K562 (cell line): ENCODE data around the gene RNF6. TPM values are rescaled to one million over a fixed set of nuclear protein-coding genes. Genes with fewer than 3 reads are reported as not detected.

Experiments used
- ATAC-seq: fragments of 200-7000 bp; cut with Tn5 transposase; 3 replicates; pipeline ENCODE4 v1.9.1; 2020; ENCODE audit warnings: moderate library complexity
- BruUV-seq: library from RNA; stranded (reverse); fragments of 400-500 nt; replicated peaks from 2 replicates; lab custom pipeline; 2021; lab: Mats Ljungman, UMichigan
- CTCF ChIA-PET: fragments of 300-600 bp; formaldehyde crosslinking; extraction: SDS; loops from one replicate; lab custom pipeline; 2021; ENCODE audit warnings: low intra/inter-chr PET ratio; lab: Yijun Ruan, JAX
- POLR2A ChIA-PET: fragments of 300-600, 350-650 bp; sonication (Branson Sonifier 250); formaldehyde crosslinking; extraction: SDS; loops from one replicate; lab custom pipeline; 2021; ENCODE audit warnings: antibody characterized with exemption, inconsistent platforms; lab: Yijun Ruan, JAX
- DNase-seq, 4 experiments: peaks; one replicate each; pipeline versions ENCODE4 v3.0.0 to v3.0.0-alpha.2; 2011 to 2018; ENCODE audit warnings: low spot score in 3 of 4, mixed read lengths in 3 of 4; ENCODE audit errors: extremely low read depth in 1 of 4
- FAIRE-seq: peaks from 2 replicates; lab custom pipeline; 2011; peaks lifted over from hg19 to GRCh38; lab: Jason Lieb, UNC
- H2AFZ ChIP-seq: 2 replicates; pipeline ENCODE4 v1.6.0; 2011; ENCODE audit warnings: low read depth, low read length, control low read depth, inconsistent platforms
- H3K27ac ChIP-seq: fragments of 200-600 bp; 3 replicates; pipeline ENCODE4 v1.8.0; 2011; ENCODE audit warnings: low read depth, mild to moderate bottlenecking, control low read depth, inconsistent platforms, low read length, moderate library complexity, mixed read lengths; ENCODE audit errors: extremely low read depth
- H3K27me3 ChIP-seq, 2 experiments: fragments of 300-600 bp in 1 of 2; 2 replicates in 1 of 2; 3 replicates in 1 of 2; pipeline versions ENCODE4 v1.6.0 to v1.8.0; 2011; ENCODE audit warnings: inconsistent platforms in 2 of 2, low read length in 2 of 2, mild to moderate bottlenecking in 1 of 2, mixed read lengths in 1 of 2, moderate library complexity in 1 of 2; ENCODE audit not compliant: control insufficient read depth in 2 of 2, insufficient read depth in 2 of 2
- H3K36me3 ChIP-seq: fragments of 300-600 bp; 3 replicates; pipeline ENCODE4 v1.8.0; 2011; ENCODE audit warnings: mild to moderate bottlenecking, low read length, inconsistent platforms; ENCODE audit not compliant: control insufficient read depth, insufficient read depth
- H3K4me1 ChIP-seq, 2 experiments: fragments of 200-600 bp in 1 of 2; replicated peaks in 1 of 2; 2 replicates in 1 of 2; 3 replicates in 1 of 2; pipeline versions ENCODE4 v1.5.1 to v1.8.0; 2011; ENCODE audit warnings: inconsistent platforms in 2 of 2, low read length in 2 of 2, mild to moderate bottlenecking in 1 of 2, mixed read lengths in 1 of 2, moderate library complexity in 1 of 2; ENCODE audit not compliant: control insufficient read depth in 2 of 2, insufficient read depth in 2 of 2
- H3K4me2 ChIP-seq: 2 replicates; pipeline ENCODE4 v1.6.1; 2011; ENCODE audit warnings: low read length, control low read depth, inconsistent platforms, mixed read lengths; ENCODE audit not compliant: insufficient read depth
- H3K4me3 ChIP-seq: fragments of 200-600 bp; sonication (generic), shearing (Covaris generic); 2 replicates; pipeline ENCODE4 v1.5.1; 2016; ENCODE audit warnings: control low read depth, inconsistent platforms
- H3K79me2 ChIP-seq: fragments of 200-600 bp; 3 replicates; pipeline ENCODE4 v1.8.0; 2011; ENCODE audit warnings: low read length, inconsistent platforms; ENCODE audit not compliant: control insufficient read depth, insufficient read depth
- H3K9ac ChIP-seq, 2 experiments: 2 replicates each; pipeline versions ENCODE4 v1.6.0 to v1.6.1; 2011; ENCODE audit warnings: low read depth in 2 of 2, low read length in 2 of 2, control low read depth in 1 of 2, inconsistent platforms in 1 of 2, mild to moderate bottlenecking in 1 of 2, mixed read lengths in 1 of 2; ENCODE audit not compliant: insufficient read depth in 1 of 2
- H3K9me1 ChIP-seq: one replicate; pipeline ENCODE4 v1.6.0; 2011; ENCODE audit warnings: inconsistent platforms, mild to moderate bottlenecking, low read length, moderate library complexity; ENCODE audit not compliant: control insufficient read depth, insufficient read depth
- H3K9me3 ChIP-seq: replicated peaks from 2 replicates; pipeline ENCODE4 v1.5.1; 2011; ENCODE audit warnings: low read depth, low read length, inconsistent platforms; ENCODE audit not compliant: control insufficient read depth, insufficient read depth
- H4K20me1 ChIP-seq: replicated peaks from 2 replicates; pipeline ENCODE4 v1.6.1; 2011; ENCODE audit warnings: low read length, inconsistent platforms, mixed read lengths; ENCODE audit not compliant: control insufficient read depth, insufficient read depth
- CHD2 ChIP-seq: IDR thresholded peaks from 2 replicates; pipeline ENCODE4 v1.6.1; 2011; ENCODE audit warnings: low read depth, low read length
- NCOA2 ChIP-seq, 2 experiments: fragments of 450-650 bp; IDR thresholded peaks; 2 replicates each; pipeline ENCODE4 v1.6.1; 2018; ENCODE audit warnings: mild to moderate bottlenecking in 2 of 2, moderate library complexity in 1 of 2; ENCODE audit not compliant: partially characterized antibody in 2 of 2
- TAF9B ChIP-seq: fragments of 450-650 bp; IDR thresholded peaks from 2 replicates; pipeline ENCODE4 v1.6.1; 2018; ENCODE audit warnings: mild to moderate bottlenecking; ENCODE audit not compliant: partially characterized antibody
- in situ Hi-C: fragments of 300-500 bp; cut with MboI; formaldehyde crosslinking; loops from 4 replicates; pipeline ENCODE4 v1.15.0; 2018; ENCODE audit warnings: inconsistent platforms, mixed read lengths
- intact Hi-C: fragments of 100-400 bp; cut with micrococcal nuclease; formaldehyde crosslinking; loops from 2 replicates; pipeline ENCODE4 v1.14.2; 2022
- polyA plus RNA-seq, 8 experiments: library from polyadenylated mRNA; depleted of rRNA in 4 of 8; stranded (reverse) in 5 of 8; unstranded in 3 of 8; fragments of >200 nt; fragmentation: Nextera tagmentation in 2 of 8; fragmentation: Illumina TruSeq in 1 of 8; extraction: Ambion mirVana in 2 of 8; extraction: Trizol in 1 of 8; gene quantifications; 2 replicates each; pipeline versions ENCODE4 v1.2.1 to v1.2.3, GENCODE V29; 2011 to 2014; ENCODE audit warnings: inconsistent platforms in 1 of 8, missing spikeins in 1 of 8
- total RNA-seq, 7 experiments: library from RNA; depleted of rRNA in 6 of 7; stranded (reverse); fragments of >200 nt in 6 of 7; fragmentation: Illumina TruSeq in 2 of 7; extraction: Trizol in 2 of 7; gene quantifications; 2 replicates each; pipeline versions ENCODE4 v1.2.1 to v1.2.3, GENCODE V29; 2011 to 2021; ENCODE audit warnings: low replicate concordance in 1 of 7
- TF ChIP-seq, protein P1 (sequence below): fragments of 450-650 bp; formaldehyde crosslinking; IDR thresholded peaks from 2 replicates; pipeline ENCODE4 v1.4.0; 2022; ENCODE audit warnings: mild to moderate bottlenecking, moderate library complexity
- TF ChIP-seq, protein P2 (sequence below), 2 experiments: fragments of 450-650 bp in 1 of 2; sonication (generic) in 1 of 2; formaldehyde crosslinking; conservative IDR thresholded peaks; 2 replicates each; pipeline versions ENCODE4 v1.4.0 to v1.8.1; 2020 to 2022; ENCODE audit warnings: mild to moderate bottlenecking in 1 of 2, missing genetic modification reagents in 1 of 2
- TF ChIP-seq, protein P3 (sequence below): fragments of 250-450 bp; sonication (Bioruptor Pico); IDR thresholded peaks from 2 replicates; pipeline ENCODE4 v1.4.0; 2020

The RNF6 gene
- total and polyA plus RNA-seq, 9 of the 15 experiments (the other 6 are each of a cell fraction or from before 2014, with no cell fraction given), result 12.0 to 31.4 (median 22.3) TPM

DNA sequence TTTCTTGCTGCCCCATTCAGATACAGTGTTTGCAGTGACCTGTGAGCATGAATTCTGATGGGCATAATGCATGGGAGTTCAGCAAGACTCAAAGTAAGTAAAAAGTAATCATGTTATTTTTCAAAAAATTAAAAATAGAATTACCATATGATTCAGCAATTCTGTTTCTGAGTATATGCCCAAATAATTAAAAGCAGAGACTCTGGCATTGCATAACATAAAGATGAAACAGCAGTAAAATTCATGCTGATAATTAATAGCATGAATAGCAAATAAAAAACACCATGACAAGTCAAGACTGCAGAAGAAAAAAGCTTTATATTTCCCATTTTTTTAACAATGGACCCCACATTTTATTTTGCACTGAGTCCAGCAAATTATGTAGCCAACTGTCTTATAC lies 21.3 kb downstream of the RNF6 start:
- no peak for DNase-seq
- Histone ChIP-seq H3K27ac (no peak overlapping the region), H3K36me3 (no peaks in the 10 kb centered on the region), H3K27me3 (no peaks in the 10 kb centered on the region), H3K9me3 (no peaks in the 10 kb centered on the region), H3K4me2 (no peak overlapping the region), H4K20me1 (no peaks in the 10 kb centered on the region), H3K9me1 (no peaks in the 10 kb centered on the region), H3K79me2 (no peaks in the 10 kb centered on the region), H2AFZ (no peak overlapping the region), H3K4me1 (no peaks in the 10 kb centered on the region), H3K9ac (no peak overlapping the region), H3K4me3 (no peak overlapping the region)
- ATAC-seq, result no peak
- TF ChIP-seq TAF9B (no peak), NCOA2 (IDR thresholded peaks at IDR 0.05; ENCODE audit: partially characterized antibody in 2 of 2) (no peak), CHD2 (no peak)
- TF ChIP-seq, protein P1, sequence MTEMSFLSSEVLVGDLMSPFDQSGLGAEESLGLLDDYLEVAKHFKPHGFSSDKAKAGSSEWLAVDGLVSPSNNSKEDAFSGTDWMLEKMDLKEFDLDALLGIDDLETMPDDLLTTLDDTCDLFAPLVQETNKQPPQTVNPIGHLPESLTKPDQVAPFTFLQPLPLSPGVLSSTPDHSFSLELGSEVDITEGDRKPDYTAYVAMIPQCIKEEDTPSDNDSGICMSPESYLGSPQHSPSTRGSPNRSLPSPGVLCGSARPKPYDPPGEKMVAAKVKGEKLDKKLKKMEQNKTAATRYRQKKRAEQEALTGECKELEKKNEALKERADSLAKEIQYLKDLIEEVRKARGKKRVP (CRISPR knock-in tag), result no peak
- TF ChIP-seq, protein P2, sequence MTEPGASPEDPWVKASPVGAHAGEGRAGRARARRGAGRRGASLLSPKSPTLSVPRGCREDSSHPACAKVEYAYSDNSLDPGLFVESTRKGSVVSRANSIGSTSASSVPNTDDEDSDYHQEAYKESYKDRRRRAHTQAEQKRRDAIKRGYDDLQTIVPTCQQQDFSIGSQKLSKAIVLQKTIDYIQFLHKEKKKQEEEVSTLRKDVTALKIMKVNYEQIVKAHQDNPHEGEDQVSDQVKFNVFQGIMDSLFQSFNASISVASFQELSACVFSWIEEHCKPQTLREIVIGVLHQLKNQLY (CRISPR knock-in tag; conservative IDR thresholded peaks at IDR 0.05), result no peak
- TF ChIP-seq, protein P3, sequence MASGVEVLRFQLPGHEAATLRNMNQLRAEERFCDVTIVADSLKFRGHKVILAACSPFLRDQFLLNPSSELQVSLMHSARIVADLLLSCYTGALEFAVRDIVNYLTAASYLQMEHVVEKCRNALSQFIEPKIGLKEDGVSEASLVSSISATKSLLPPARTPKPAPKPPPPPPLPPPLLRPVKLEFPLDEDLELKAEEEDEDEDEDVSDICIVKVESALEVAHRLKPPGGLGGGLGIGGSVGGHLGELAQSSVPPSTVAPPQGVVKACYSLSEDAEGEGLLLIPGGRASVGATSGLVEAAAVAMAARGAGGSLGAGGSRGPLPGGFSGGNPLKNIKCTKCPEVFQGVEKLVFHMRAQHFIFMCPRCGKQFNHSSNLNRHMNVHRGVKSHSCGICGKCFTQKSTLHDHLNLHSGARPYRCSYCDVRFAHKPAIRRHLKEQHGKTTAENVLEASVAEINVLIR, result no peak
- POLR2A ChIA-PET, result no interaction called here
- CTCF ChIA-PET, result no interaction called here
- BruUV-seq, result no TSS peak
- in situ Hi-C loops (no loop called here), intact Hi-C loops (no loop called here)
- no peak for FAIRE-seq
